Prostate gland (tissue), 2 donors: Measurements from ENCODE around the gene NTN5.

ENCODE experiments used
- POLR2A ChIP-seq: fragments of 450-650 bp; IDR thresholded peaks from one replicate; pipeline ENCODE4 v1.6.1; 2016; ENCODE audit warnings: antibody characterized with exemption, mild to moderate bottlenecking
- POLR2AphosphoS5 ChIP-seq: sonication (generic); formaldehyde crosslinking; IDR thresholded peaks from one replicate; pipeline ENCODE4 v1.6.1; 2017; ENCODE audit warnings: antibody characterized with exemption
- TF ChIP-seq, protein P1 (sequence below), 4 experiments: fragments of 200-600 bp in 2 of 4; fragments of 450-650 bp in 2 of 4; sonication (generic) in 2 of 4; IDR thresholded peaks; 1 replicate in 3 of 4; 2 replicates in 1 of 4; pipeline ENCODE4 v1.5.1; 2016 to 2019; ENCODE audit warnings: antibody characterized with exemption in 4 of 4, mild to moderate bottlenecking in 2 of 4, moderate library complexity in 2 of 4

GRCh38 chr19:48708471-48708870 is 35.7 kb upstream of the NTN5 start:
- TF ChIP-seq, protein P1, sequence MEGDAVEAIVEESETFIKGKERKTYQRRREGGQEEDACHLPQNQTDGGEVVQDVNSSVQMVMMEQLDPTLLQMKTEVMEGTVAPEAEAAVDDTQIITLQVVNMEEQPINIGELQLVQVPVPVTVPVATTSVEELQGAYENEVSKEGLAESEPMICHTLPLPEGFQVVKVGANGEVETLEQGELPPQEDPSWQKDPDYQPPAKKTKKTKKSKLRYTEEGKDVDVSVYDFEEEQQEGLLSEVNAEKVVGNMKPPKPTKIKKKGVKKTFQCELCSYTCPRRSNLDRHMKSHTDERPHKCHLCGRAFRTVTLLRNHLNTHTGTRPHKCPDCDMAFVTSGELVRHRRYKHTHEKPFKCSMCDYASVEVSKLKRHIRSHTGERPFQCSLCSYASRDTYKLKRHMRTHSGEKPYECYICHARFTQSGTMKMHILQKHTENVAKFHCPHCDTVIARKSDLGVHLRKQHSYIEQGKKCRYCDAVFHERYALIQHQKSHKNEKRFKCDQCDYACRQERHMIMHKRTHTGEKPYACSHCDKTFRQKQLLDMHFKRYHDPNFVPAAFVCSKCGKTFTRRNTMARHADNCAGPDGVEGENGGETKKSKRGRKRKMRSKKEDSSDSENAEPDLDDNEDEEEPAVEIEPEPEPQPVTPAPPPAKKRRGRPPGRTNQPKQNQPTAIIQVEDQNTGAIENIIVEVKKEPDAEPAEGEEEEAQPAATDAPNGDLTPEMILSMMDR (IDR thresholded peaks at IDR 0.05), result no peak
- TF ChIP-seq POLR2AphosphoS5, result no peak
- TF ChIP-seq POLR2A, result no peak
